ENCODE measurements around the gene DEPDC1B. TPM values are rescaled to one million over a fixed set of nuclear protein-coding genes. Genes with fewer than 3 reads are reported as not detected.
"Not testable (repeated sequence)": the region's sequence is repeated elsewhere in the genome, so short reads cannot be mapped to it uniquely, and the experiment has no call there.

Gene DEPDC1B
- total and polyA plus RNA-seq, 4 donors, result 0.55 to 3.1 (median 0.70) TPM

DNA sequence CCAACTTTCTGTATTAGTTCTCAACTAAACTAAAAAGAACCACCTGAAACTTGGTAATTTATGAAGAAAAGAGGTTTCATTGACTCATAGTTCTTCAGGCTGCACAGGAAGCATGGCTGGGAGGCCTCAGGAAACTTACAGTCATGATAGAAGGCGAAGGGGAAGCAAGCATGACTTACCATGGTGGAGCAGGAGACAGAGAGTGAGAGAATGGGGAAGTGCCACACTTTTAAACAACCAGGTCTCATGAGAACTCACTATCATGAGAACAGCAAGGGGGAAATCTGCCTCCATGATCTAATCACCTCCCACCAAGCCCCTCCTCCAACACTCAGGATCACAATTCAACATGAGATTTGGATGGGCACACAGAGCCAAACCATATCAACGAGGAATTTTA is 123.5 kb downstream of the DEPDC1B start:
- H3K36me3 ChIP-seq (ENCODE audit: control insufficient read depth in 4 of 4, insufficient read depth in 4 of 4, low read length in 4 of 4), result no peaks in the 10 kb centered on the region
- H3K4me3 ChIP-seq, result no peak overlapping the region
- DNase-seq (no peak), ATAC-seq (ENCODE audit: insufficient read depth, low FRiP score) (no peak)
- H3K9ac ChIP-seq (ENCODE audit: insufficient read depth in 1 of 2, low read length in 2 of 2), result no peak overlapping the region
- no peak overlapping the region for H3K27ac ChIP-seq (ENCODE audit: low read depth in 1 of 2, low read length in 1 of 2)
- H3K4me1 ChIP-seq (ENCODE audit: control insufficient read depth in 5 of 5, insufficient read depth in 5 of 5, low read length in 5 of 5), result no peaks in the 10 kb centered on the region
- peaks cover 0 to 7% (median 2%) of the 10 kb centered on the region in 4 donors for H3K9me3 ChIP-seq (ENCODE audit: control insufficient read depth in 4 of 4, insufficient read depth in 3 of 4, low read length in 3 of 4)
- 69 to 96% methylated on average over 2 of the region's 2 CpGs for WGBS, 2 donors
- no peaks in the 10 kb centered on the region for H3K27me3 ChIP-seq (ENCODE audit: control insufficient read depth in 3 of 3, insufficient read depth in 3 of 3, low read length in 2 of 3)
- TF ChIP-seq, protein P1, sequence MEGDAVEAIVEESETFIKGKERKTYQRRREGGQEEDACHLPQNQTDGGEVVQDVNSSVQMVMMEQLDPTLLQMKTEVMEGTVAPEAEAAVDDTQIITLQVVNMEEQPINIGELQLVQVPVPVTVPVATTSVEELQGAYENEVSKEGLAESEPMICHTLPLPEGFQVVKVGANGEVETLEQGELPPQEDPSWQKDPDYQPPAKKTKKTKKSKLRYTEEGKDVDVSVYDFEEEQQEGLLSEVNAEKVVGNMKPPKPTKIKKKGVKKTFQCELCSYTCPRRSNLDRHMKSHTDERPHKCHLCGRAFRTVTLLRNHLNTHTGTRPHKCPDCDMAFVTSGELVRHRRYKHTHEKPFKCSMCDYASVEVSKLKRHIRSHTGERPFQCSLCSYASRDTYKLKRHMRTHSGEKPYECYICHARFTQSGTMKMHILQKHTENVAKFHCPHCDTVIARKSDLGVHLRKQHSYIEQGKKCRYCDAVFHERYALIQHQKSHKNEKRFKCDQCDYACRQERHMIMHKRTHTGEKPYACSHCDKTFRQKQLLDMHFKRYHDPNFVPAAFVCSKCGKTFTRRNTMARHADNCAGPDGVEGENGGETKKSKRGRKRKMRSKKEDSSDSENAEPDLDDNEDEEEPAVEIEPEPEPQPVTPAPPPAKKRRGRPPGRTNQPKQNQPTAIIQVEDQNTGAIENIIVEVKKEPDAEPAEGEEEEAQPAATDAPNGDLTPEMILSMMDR (IDR thresholded peaks at IDR 0.05; ENCODE audit: control extremely low read depth, extremely low read depth), result no peak

- no peaks in the 10 kb centered on the region for H3K36me3 ChIP-seq (ENCODE audit: control insufficient read depth in 4 of 4, insufficient read depth in 4 of 4, low read length in 4 of 4)
- DNase-seq (no peak), ATAC-seq (ENCODE audit: insufficient read depth, low FRiP score) (no peak)
- TF ChIP-seq, protein P1 (IDR thresholded peaks at IDR 0.05; ENCODE audit: control extremely low read depth, extremely low read depth), result no peak
- peaks cover 0 to 9% (median 4%) of the 10 kb centered on the region in 4 donors for H3K9me3 ChIP-seq (ENCODE audit: control insufficient read depth in 4 of 4, insufficient read depth in 3 of 4, low read length in 3 of 4)
- no peaks in the 10 kb centered on the region for H3K27me3 ChIP-seq (ENCODE audit: control insufficient read depth in 3 of 3, insufficient read depth in 3 of 3, low read length in 2 of 3)
- H3K4me3 ChIP-seq, result no peak overlapping the region
- H3K27ac ChIP-seq (ENCODE audit: low read depth in 1 of 2, low read length in 1 of 2), result no peak overlapping the region
- H3K4me1 ChIP-seq (ENCODE audit: control insufficient read depth in 5 of 5, insufficient read depth in 5 of 5, low read length in 5 of 5), result no peaks in the 10 kb centered on the region
- 98 to 100% methylated on average over 2 of the region's 2 CpGs for WGBS, 2 donors
- H3K9ac ChIP-seq (ENCODE audit: insufficient read depth in 1 of 2, low read length in 2 of 2), result no peak overlapping the region
These were observed 131.3 kb downstream of the DEPDC1B start for GRCh38 chr5:60568646-60569045.

- ATAC-seq (ENCODE audit: insufficient read depth, low FRiP score) (no peak), DNase-seq (no peak)
- TF ChIP-seq, protein P1 (IDR thresholded peaks at IDR 0.05; ENCODE audit: control extremely low read depth, extremely low read depth), result no peak
- Histone ChIP-seq H3K4me3 (no peak overlapping the region), H3K9me3 (ENCODE audit: control insufficient read depth in 4 of 4, insufficient read depth in 3 of 4, low read length in 3 of 4) (peaks cover 0 to 7% (median 3%) of the 10 kb centered on the region in 4 donors), H3K9ac (ENCODE audit: insufficient read depth in 1 of 2, low read length in 2 of 2) (no peak overlapping the region), H3K4me1 (ENCODE audit: control insufficient read depth in 5 of 5, insufficient read depth in 5 of 5, low read length in 5 of 5) (no peaks in the 10 kb centered on the region), H3K27me3 (ENCODE audit: control insufficient read depth in 3 of 3, insufficient read depth in 3 of 3, low read length in 2 of 3) (no peaks in the 10 kb centered on the region), H3K36me3 (ENCODE audit: control insufficient read depth in 4 of 4, insufficient read depth in 4 of 4, low read length in 4 of 4) (no peaks in the 10 kb centered on the region), H3K27ac (ENCODE audit: low read depth in 1 of 2, low read length in 1 of 2) (no peak overlapping the region)
- WGBS, 2 donors, result 94 to 97% methylated on average over 13 of the region's 13 CpGs
These were observed 136.2 kb downstream of the DEPDC1B start for GRCh38 chr5:60563696-60564324.

DNA sequence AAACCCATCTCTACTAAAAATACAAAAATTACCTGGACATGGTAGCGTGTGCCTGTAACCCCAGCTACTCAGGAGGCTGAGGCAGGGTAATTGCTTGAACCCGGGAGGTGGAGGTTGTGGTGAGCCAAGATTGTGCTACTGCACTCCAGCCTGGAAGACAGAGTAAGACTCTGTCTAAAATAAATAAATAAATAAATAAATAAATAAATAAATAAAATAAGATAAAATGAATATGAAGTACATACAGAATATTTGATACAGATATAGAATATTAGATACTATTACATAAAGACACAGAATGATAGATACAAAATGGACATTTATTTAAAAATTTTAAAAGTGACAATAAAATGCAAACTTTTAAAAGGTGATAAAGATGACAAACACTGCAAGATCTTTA is 146.7 kb downstream of the DEPDC1B start:
- H3K4me1 ChIP-seq (ENCODE audit: control insufficient read depth in 5 of 5, insufficient read depth in 5 of 5, low read length in 5 of 5); H3K9ac ChIP-seq (ENCODE audit: insufficient read depth in 1 of 2, low read length in 2 of 2); H3K27me3 ChIP-seq (ENCODE audit: control insufficient read depth in 3 of 3, insufficient read depth in 3 of 3, low read length in 2 of 3); ATAC-seq (ENCODE audit: insufficient read depth, low FRiP score); H3K36me3 ChIP-seq (ENCODE audit: control insufficient read depth in 4 of 4, insufficient read depth in 4 of 4, low read length in 4 of 4); H3K27ac ChIP-seq (ENCODE audit: low read depth in 1 of 2, low read length in 1 of 2); H3K9me3 ChIP-seq (ENCODE audit: control insufficient read depth in 4 of 4, insufficient read depth in 3 of 4, low read length in 3 of 4); DNase-seq; H3K4me3 ChIP-seq: not testable (repeated sequence)
- whole genome bisulfite sequencing, 2 donors, result 95 to 100% methylated on average over 2 of the region's 2 CpGs

Measured in lung (tissue), 12 donors.